Heart right ventricle (tissue), 16 donors: Measurements from ENCODE around the gene FAM110A. TPM values are rescaled to one million over a fixed set of nuclear protein-coding genes. Genes with fewer than 3 reads are reported as not detected.

Experiments
- ATAC-seq, 8 donors: fragments of 200-7000 bp; cut with Tn5 transposase; one replicate each; pipeline ENCODE4 v1.9.1; 2020; ENCODE audit warnings: mild to moderate bottlenecking in 8 of 8, moderate library complexity in 8 of 8, moderate number of reproducible peaks in 1 of 8
- DNase-seq, 2 donors: peaks; one replicate each; pipeline ENCODE4 v3.0.0-alpha.2; 2020
- H3K27ac ChIP-seq, 10 donors: fragments of 200-600 bp; sonication (generic) in 2 of 10; one replicate each; pipeline versions ENCODE4 v1.5.0 to v1.8.0; 2020 to 2022; ENCODE audit warnings: mild to moderate bottlenecking in 3 of 10
- H3K27me3 ChIP-seq, 7 donors: fragments of 200-600 bp; one replicate each; pipeline ENCODE4 v1.8.0; 2021 to 2022; ENCODE audit warnings: mild to moderate bottlenecking in 2 of 7
- H3K36me3 ChIP-seq, 9 donors: fragments of 200-600 bp; sonication (generic) in 1 of 9; one replicate each; pipeline versions ENCODE4 v1.5.0 to v1.8.0; 2020 to 2022; ENCODE audit warnings: mild to moderate bottlenecking in 2 of 9
- H3K4me1 ChIP-seq, 9 donors: fragments of 200-600 bp; sonication (generic) in 1 of 9; one replicate each; pipeline versions ENCODE4 v1.5.0 to v1.8.0; 2020 to 2022; ENCODE audit warnings: mild to moderate bottlenecking in 4 of 9
- H3K4me3 ChIP-seq, 10 donors: fragments of 200-600 bp; sonication (generic) in 2 of 10; one replicate each; pipeline versions ENCODE4 v1.5.0 to v1.8.0; 2020 to 2022; ENCODE audit warnings: mild to moderate bottlenecking in 7 of 10, moderate library complexity in 2 of 10
- H3K9me3 ChIP-seq, 11 donors: fragments of 200-600 bp in 10 of 11; sonication (generic) in 2 of 11; one replicate each; pipeline versions ENCODE4 v1.5.0 to v1.8.0; 2013 to 2022; ENCODE audit warnings: mild to moderate bottlenecking in 2 of 11, control low read depth in 1 of 11, moderate library complexity in 1 of 11
- CTCF ChIP-seq, 9 donors: fragments of 200-600 bp; sonication (generic) in 2 of 9; IDR thresholded peaks; one replicate each; pipeline versions ENCODE4 v1.5.0 to v1.8.0; 2021 to 2022; ENCODE audit warnings: antibody characterized with exemption in 9 of 9, mild to moderate bottlenecking in 5 of 9, moderate library complexity in 1 of 9
- WGBS, 2 donors: extraction: QIAGEN DNeasy Blood & Tissue Kit; methylation state at CpG; one replicate each; pipeline ENCODE4 v1.1.7; 2013; ENCODE audit warnings: inconsistent platforms in 1 of 2; 5-methylcytosine and 5-hydroxymethylcytosine counted together
- intact Hi-C, 10 donors: fragments of 100-400 bp; cut with DNase I; formaldehyde crosslinking; loops; one replicate each; pipeline versions ENCODE4 v1.11.1 to v1.14.2; 2022
- long read RNA-seq, 3 donors: library from polyadenylated mRNA; unstranded; transcript quantifications; one replicate each; pipeline ENCODE4 v2.0.0, GENCODE V29; 2020 to 2021
- polyA plus RNA-seq, 2 donors: library from polyadenylated mRNA; stranded (reverse); fragments of 200-250 nt; gene quantifications; one replicate each; pipeline ENCODE4 v1.2.3, GENCODE V29; 2013
- total RNA-seq, 10 donors: library from RNA; stranded (reverse); fragmentation: NEBNext Ultra II Directional in 3 of 10; extraction: Animal tissue kit (Norgen Biotek cat#: 25700) in 3 of 10; gene quantifications; one replicate each; pipeline versions ENCODE4 v1.2.1 to v1.2.4, GENCODE V29; 2021 to 2023
- donor health status: Arrhythmogenic right ventricular cardiomyopathy.
- donor health status: ischemic (EF 13 %, LVEDD 7.1; RV severe dilation, severe dysfunction).
- donor health status: healthy with polysubstance abuse.
- donor health status: DM: no; HTN: yes; CAD: no.
- donor health status: DM: no; HTN: no; CAD: no.
- donor health status: ischemic (EF 25% LVEDD 6.9; RV normal size, moderate dysfunction).
- donor health status: ischemic (EF 25% LVEDD 5.7; RV mildly dilated, moderate dysfunction).
- donor health status: healthy.
- donor health status: DM: yes; HTN: yes; CAD: no.
- donor health status: Ischemic cardiomyopathy.
- donor health status: ischemic (EF 35%, LVEDD 5.7; RV mildly dilated, moderate dysfunction).
- donor health status: nonischemic (EF 11% LVEDD 7.7; RV severe dilation, severe dysfunction).
- donor health status: DM: yes; HTN: yes; CAD: no.
- donor health status: PGD.
- donor health status: ischemic (EF 29% LVEDD 5.4; RV normal size, mild dysfunction).
- donor health status: nonischemic (EF 23%, LVEDD 6.1; RV moderate dilation, normal function).

FAM110A gene
- 1 to 10 TPM in 9 of 10 donors, under 1 TPM in 1; 0.99 to 5.9 (median 1.9) TPM for total RNA-seq
- polyA plus RNA-seq = 1 to 10 TPM; 2.0 to 2.3 TPM
- long read RNA-seq, donor 1, partial matches to known transcripts = 0 of 2 reads
- long read RNA-seq, donor 1, other reads (novel, unspliced or antisense) = 1 of 2 reads
- long read RNA-seq, donor 2, partial matches to known transcripts = 5 of 9 reads
- long read RNA-seq, donor 2, other reads (novel, unspliced or antisense) = 0 of 9 reads
- long read RNA-seq, donor 3, transcript FAM110A-206 (2 exons, 1,614 nt) = major isoform, 7 of 12 reads
- long read RNA-seq, donor 3, partial matches to known transcripts = 4 of 12 reads
- long read RNA-seq, donor 3, other reads (novel, unspliced or antisense) = 0 of 12 reads

GRCh38 chr20:833450-834150 is at the start of gene FAM110A:
TSS of gene FAM110A (plus strand) at chr20:833715. CDS start at chr20:844805, 11,090 bp downstream.
- DNase-seq = peak; percentile 98
- 1% methylated on average over 62 to 64 of the region's 64 CpGs for WGBS, 2 donors
- Histone ChIP-seq H3K9me3 (peaks cover 0 to 10% (median 0%) of the 10 kb centered on the region in 11 donors), H3K27ac (peak within 1 kb of the TSS; percentile 14 to 95 (median 90)), H3K4me3 (peak within 1 kb of the TSS; percentile 68 to 89 (median 82)), H3K36me3 (no peaks in the 10 kb centered on the region), H3K4me1 (peaks cover 8 to 63% (median 25%) of the 10 kb centered on the region in 9 donors), H3K27me3 (no peaks in the 10 kb centered on the region)
- no peak for TF ChIP-seq CTCF (IDR thresholded peaks at IDR 0.05)
- ATAC-seq = peak; percentile 97 to 98 (median 98)
- intact Hi-C loops = loop anchor here in 1 of 10 donors (10.0 kb wide), 1 partner anchor 281 kb away; the partner anchor contains the start of gene PSMF1

DNA sequence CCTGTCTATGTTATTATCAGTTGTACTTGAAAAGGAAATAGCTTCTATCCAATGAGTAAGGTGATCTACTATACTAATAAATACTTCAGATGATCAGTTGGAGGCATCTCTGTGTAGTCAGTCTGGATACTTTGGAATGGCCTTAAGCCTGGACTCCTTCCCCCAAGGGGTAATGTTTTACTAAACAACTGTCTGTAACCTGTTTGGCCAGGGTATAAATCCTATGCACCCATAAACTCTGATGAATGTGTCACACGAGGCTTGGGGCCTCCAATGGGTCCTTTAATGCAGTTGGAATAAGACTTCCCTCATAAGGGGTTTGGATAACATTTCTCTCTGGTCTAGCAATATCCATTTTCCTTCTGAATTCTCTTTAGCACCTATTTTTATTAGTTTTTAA is 45.7 kb upstream of the FAM110A start:
- 35 to 37% methylated on average over 1 of the region's 1 CpG for WGBS, 2 donors

GRCh38 chr20:791056-791455 is 42.5 kb upstream of the FAM110A start:
- no peak for TF ChIP-seq CTCF (IDR thresholded peaks at IDR 0.05)
- Histone ChIP-seq H3K36me3 (no peaks in the 10 kb centered on the region), H3K4me1 (no peaks in the 10 kb centered on the region), H3K27ac (no peak overlapping the region), H3K4me3 (no peak overlapping the region), H3K9me3 (peaks cover 0 to 14% (median 3%) of the 10 kb centered on the region in 11 donors), H3K27me3 (peaks cover 0 to 14% (median 0%) of the 10 kb centered on the region in 7 donors)
- intact Hi-C loops = no loop called here
- whole genome bisulfite sequencing, 2 donors = 46 to 60% methylated on average over 2 of the region's 2 CpGs
- ATAC-seq (no peak), DNase-seq (no peak)

More for the DNA sequence above, 45.7 kb upstream of the FAM110A start:
- intact Hi-C loops = no loop called here
- ATAC-seq = no peak
- Histone ChIP-seq H3K9me3 (peaks cover 0 to 27% (median 4%) of the 10 kb centered on the region in 11 donors), H3K36me3 (no peaks in the 10 kb centered on the region), H3K27me3 (peaks cover 0 to 14% (median 0%) of the 10 kb centered on the region in 7 donors), H3K4me3 (no peak overlapping the region), H3K4me1 (no peaks in the 10 kb centered on the region), H3K27ac (no peak overlapping the region)
- DNase-seq = no peak
- no peak for TF ChIP-seq CTCF (IDR thresholded peaks at IDR 0.05)

DNA sequence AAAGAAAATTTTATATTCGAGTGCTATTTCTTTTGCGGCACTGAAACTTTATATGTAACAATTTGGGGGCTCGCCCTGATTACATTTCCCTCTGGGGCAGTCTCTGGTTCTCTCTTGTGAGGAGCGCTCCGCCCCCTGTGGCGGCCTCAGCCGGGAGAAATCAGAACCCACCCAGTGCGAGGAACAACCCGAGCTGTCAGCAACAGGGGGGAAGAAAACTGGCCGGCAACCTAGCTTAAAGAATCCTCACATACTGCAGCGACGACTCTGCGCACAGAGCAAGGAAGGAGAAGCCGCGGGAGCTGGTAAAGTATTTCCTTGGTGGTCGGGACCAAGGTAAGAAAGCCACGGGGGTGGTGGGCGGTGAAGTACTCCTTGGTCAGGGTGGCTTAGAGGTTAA is 41.3 kb upstream of the FAM110A start:
- H3K4me1 ChIP-seq = no peaks in the 10 kb centered on the region
- H3K27me3 ChIP-seq = peaks cover 0 to 6% (median 0%) of the 10 kb centered on the region in 7 donors
- no peak for TF ChIP-seq CTCF (IDR thresholded peaks at IDR 0.05)
- H3K27ac ChIP-seq = no peak overlapping the region
- H3K4me3 ChIP-seq = no peak overlapping the region
- H3K36me3 ChIP-seq = no peaks in the 10 kb centered on the region
- intact Hi-C loops = no loop called here
- DNase-seq (no peak), ATAC-seq (no peak)
- WGBS, 2 donors = 90 to 97% methylated on average over 18 of the region's 18 CpGs
- peaks cover 0 to 14% (median 3%) of the 10 kb centered on the region in 11 donors for H3K9me3 ChIP-seq
